Neural cell (in vitro differentiated cells): ENCODE results near the gene PRKD1.

Experiments used
- EP300 ChIP-seq: fragments of 450-650 bp; conservative IDR thresholded peaks from 2 replicates; pipeline ENCODE4 v1.6.1; 2014; ENCODE audit warnings: antibody characterized with exemption, mild to moderate bottlenecking, moderate library complexity; ENCODE audit not compliant: poor library complexity, severe bottlenecking
- REST ChIP-seq: IDR thresholded peaks from 2 replicates; pipeline ENCODE4 v1.6.1; 2012; ENCODE audit warnings: borderline replicate concordance
- SMC3 ChIP-seq: fragments of 450-650 bp; conservative IDR thresholded peaks from 2 replicates; pipeline ENCODE4 v1.6.1; 2014; ENCODE audit warnings: antibody characterized with exemption, mild to moderate bottlenecking, moderate library complexity; ENCODE audit not compliant: poor library complexity
- TF ChIP-seq, protein P1 (sequence below): fragments of 450-650 bp; IDR thresholded peaks from 2 replicates; pipeline ENCODE4 v1.5.1; 2014; ENCODE audit warnings: antibody characterized with exemption, mild to moderate bottlenecking, moderate library complexity; ENCODE audit not compliant: poor library complexity, severe bottlenecking

DNA sequence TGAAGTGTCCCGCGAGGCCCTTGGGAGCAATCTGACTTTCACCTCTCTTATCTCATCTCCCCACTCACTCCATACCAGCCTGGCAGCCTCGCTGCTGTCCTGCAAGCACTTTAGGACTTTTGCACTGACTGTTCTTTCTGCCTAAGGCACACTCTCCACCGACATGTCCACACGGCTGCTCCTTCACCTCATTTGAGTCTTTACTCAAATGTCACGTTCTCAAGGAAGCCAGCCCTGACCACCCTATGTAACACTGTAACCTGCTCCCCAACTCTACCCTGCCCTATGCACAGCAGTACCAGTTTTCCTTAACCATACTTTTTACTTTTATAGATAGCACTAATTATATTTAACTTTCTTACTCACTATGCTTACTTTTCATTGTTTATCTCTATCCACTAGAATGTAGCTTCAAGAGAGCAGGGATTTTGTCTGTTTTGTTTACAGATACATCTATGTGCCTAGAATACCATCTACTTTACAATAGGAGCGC, 32.0 kb downstream of the PRKD1 start:
- TF ChIP-seq, protein P1, sequence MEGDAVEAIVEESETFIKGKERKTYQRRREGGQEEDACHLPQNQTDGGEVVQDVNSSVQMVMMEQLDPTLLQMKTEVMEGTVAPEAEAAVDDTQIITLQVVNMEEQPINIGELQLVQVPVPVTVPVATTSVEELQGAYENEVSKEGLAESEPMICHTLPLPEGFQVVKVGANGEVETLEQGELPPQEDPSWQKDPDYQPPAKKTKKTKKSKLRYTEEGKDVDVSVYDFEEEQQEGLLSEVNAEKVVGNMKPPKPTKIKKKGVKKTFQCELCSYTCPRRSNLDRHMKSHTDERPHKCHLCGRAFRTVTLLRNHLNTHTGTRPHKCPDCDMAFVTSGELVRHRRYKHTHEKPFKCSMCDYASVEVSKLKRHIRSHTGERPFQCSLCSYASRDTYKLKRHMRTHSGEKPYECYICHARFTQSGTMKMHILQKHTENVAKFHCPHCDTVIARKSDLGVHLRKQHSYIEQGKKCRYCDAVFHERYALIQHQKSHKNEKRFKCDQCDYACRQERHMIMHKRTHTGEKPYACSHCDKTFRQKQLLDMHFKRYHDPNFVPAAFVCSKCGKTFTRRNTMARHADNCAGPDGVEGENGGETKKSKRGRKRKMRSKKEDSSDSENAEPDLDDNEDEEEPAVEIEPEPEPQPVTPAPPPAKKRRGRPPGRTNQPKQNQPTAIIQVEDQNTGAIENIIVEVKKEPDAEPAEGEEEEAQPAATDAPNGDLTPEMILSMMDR: no peak
- TF ChIP-seq SMC3 (no peak), EP300 (no peak), REST (no peak)
